ENCODE data around the gene PLXNA4.
A peak's percentile ranks its signal among the peaks of the same experiment; 100 is the strongest.

PLXNA4 gene

GRCh38 chr7:132588596-132588995, 12.3 kb upstream of the PLXNA4 start:
- TF ChIP-seq POLR2A (IDR thresholded peaks at IDR 0.05; ENCODE audit: low read depth, low read length) (no peak), TAF1 (IDR thresholded peaks at IDR 0.05; ENCODE audit: borderline replicate concordance, low read depth, low read length) (no peak), POLR2AphosphoS5 (IDR thresholded peaks at IDR 0.05; ENCODE audit: low read depth, low read length) (no peak)
- FAIRE-seq = no peak
- no peak for DNase-seq (ENCODE audit: insufficient read length)

GRCh38 chr7:132584796-132585494, 8.7 kb upstream of the PLXNA4 start:
- no peak for TF ChIP-seq POLR2AphosphoS5 (IDR thresholded peaks at IDR 0.05; ENCODE audit: low read depth, low read length)
- no peak for TF ChIP-seq POLR2A (IDR thresholded peaks at IDR 0.05; ENCODE audit: low read depth, low read length)
- no peak for TF ChIP-seq TAF1 (IDR thresholded peaks at IDR 0.05; ENCODE audit: borderline replicate concordance, low read depth, low read length)
- DNase-seq (ENCODE audit: insufficient read length) = no peak
- FAIRE-seq = no peak

DNA sequence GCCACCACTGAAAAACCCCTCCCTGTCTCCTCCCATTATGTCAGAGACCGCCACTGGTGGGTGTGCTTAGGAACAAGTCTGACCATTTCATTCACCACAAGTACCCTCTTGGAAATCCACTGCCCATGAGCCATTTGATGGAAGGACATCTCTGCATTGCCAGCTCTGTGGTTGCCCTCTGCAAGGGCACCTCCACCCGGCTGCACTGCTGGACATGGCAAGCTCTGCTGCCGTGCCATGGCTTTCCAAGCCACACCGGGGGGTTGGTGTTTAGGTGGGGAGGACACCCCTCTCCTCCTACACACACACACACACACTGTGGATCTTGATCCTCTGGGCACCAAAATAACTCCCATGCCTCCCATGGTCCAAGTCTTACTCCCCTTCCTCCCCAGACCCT, 5.2 kb upstream of the PLXNA4 start:
- no peak for FAIRE-seq
- DNase-seq (ENCODE audit: insufficient read length) = no peak
- TF ChIP-seq POLR2A (IDR thresholded peaks at IDR 0.05; ENCODE audit: low read depth, low read length) (no peak), POLR2AphosphoS5 (IDR thresholded peaks at IDR 0.05; ENCODE audit: low read depth, low read length) (no peak), TAF1 (IDR thresholded peaks at IDR 0.05; ENCODE audit: borderline replicate concordance, low read depth, low read length) (no peak)

- DNase-seq (ENCODE audit: insufficient read length) (peak; percentile 43), FAIRE-seq (peak; percentile 83)
- TF ChIP-seq POLR2A (IDR thresholded peaks at IDR 0.05; ENCODE audit: low read depth, low read length) (no peak), TAF1 (IDR thresholded peaks at IDR 0.05; ENCODE audit: borderline replicate concordance, low read depth, low read length) (no peak), POLR2AphosphoS5 (IDR thresholded peaks at IDR 0.05; ENCODE audit: low read depth, low read length) (no peak)
These were observed 4.5 kb upstream of the PLXNA4 start for GRCh38 chr7:132580717-132581285.

DNA sequence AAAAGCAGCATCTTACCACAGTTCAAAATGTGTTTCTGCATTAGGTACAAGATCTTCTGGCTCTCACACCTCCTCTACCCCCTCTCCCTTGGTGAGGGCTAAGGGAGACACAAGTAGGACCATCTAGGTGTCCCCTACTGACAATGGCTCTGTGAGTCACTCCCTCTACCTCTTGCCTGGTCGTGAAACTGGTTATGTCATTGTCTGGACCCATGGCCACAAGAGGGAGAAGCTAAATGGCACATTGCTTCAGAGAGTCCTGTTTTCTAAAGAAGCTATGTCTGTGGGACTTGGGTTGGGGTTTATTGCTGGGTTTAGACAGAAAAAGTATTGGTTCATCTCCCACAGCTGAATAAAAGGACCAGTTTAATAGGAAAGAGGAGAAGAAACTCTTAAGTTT, 4.0 kb upstream of the PLXNA4 start:
- no peak for FAIRE-seq
- TF ChIP-seq POLR2A (IDR thresholded peaks at IDR 0.05; ENCODE audit: low read depth, low read length) (no peak), POLR2AphosphoS5 (IDR thresholded peaks at IDR 0.05; ENCODE audit: low read depth, low read length) (no peak), TAF1 (IDR thresholded peaks at IDR 0.05; ENCODE audit: borderline replicate concordance, low read depth, low read length) (no peak)
- DNase-seq (ENCODE audit: insufficient read length) = no peak

- no peak for DNase-seq (ENCODE audit: insufficient read length)
- FAIRE-seq = no peak
- no peak for TF ChIP-seq POLR2AphosphoS5 (IDR thresholded peaks at IDR 0.05; ENCODE audit: low read depth, low read length)
- TF ChIP-seq POLR2A (IDR thresholded peaks at IDR 0.05; ENCODE audit: low read depth, low read length) = no peak
- TF ChIP-seq TAF1 (IDR thresholded peaks at IDR 0.05; ENCODE audit: borderline replicate concordance, low read depth, low read length) = no peak
These were observed 3.1 kb upstream of the PLXNA4 start for GRCh38 chr7:132579260-132579899.

- DNase-seq (ENCODE audit: insufficient read length) (no peak), FAIRE-seq (no peak)
- TF ChIP-seq POLR2AphosphoS5 (IDR thresholded peaks at IDR 0.05; ENCODE audit: low read depth, low read length) (no peak), POLR2A (IDR thresholded peaks at IDR 0.05; ENCODE audit: low read depth, low read length) (no peak), TAF1 (IDR thresholded peaks at IDR 0.05; ENCODE audit: borderline replicate concordance, low read depth, low read length) (no peak)
These were observed 2.6 kb upstream of the PLXNA4 start for GRCh38 chr7:132578826-132579225.

DNA sequence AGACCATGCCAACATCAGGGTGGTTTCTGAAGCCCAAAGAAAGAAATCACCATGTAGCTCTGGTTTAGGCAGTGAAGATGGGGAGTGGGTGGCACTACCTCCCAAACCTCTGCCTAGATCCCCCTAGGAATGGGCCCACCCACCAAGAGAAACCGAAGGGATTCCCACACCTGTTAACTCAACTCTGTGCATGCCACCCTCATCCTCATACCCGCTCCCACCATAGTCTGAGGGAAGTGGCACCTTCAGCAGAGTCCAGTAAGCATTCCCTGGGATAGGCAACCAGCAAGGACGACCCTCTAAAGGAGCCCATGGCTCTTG, 1.7 kb upstream of the PLXNA4 start:
- FAIRE-seq (no peak), DNase-seq (ENCODE audit: insufficient read length) (no peak)
- no peak for TF ChIP-seq POLR2AphosphoS5 (IDR thresholded peaks at IDR 0.05; ENCODE audit: low read depth, low read length)
- no peak for TF ChIP-seq TAF1 (IDR thresholded peaks at IDR 0.05; ENCODE audit: borderline replicate concordance, low read depth, low read length)
- TF ChIP-seq POLR2A (IDR thresholded peaks at IDR 0.05; ENCODE audit: low read depth, low read length) = no peak

- no peak for TF ChIP-seq POLR2AphosphoS5 (IDR thresholded peaks at IDR 0.05; ENCODE audit: low read depth, low read length)
- no peak for TF ChIP-seq POLR2A (IDR thresholded peaks at IDR 0.05; ENCODE audit: low read depth, low read length)
- TF ChIP-seq TAF1 (IDR thresholded peaks at IDR 0.05; ENCODE audit: borderline replicate concordance, low read depth, low read length) = no peak
- peak; percentile 21 for DNase-seq (ENCODE audit: insufficient read length)
- no peak for FAIRE-seq
These were observed 1.2 kb upstream of the PLXNA4 start for GRCh38 chr7:132577206-132578049.

DNA sequence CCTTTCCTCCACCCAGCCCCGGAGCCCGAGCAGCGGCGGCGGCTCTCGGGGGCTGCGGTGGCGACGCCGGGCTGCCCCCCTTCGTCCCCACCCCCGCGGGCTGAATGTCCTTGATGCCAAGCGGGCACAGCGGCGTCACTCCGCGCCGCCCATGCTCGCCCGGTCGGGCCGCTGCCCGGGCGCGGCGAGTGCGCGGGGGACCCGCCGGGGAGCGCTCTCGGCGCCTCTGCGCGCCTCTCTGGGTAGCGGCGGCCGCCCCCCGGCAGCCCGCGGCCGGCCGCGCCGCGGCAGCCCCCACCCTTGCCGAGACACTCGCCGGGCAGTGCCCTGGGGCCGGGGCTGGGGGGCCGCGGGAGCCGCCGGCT, 433 bp upstream of the PLXNA4 start:
- TF ChIP-seq POLR2AphosphoS5 (IDR thresholded peaks at IDR 0.05; ENCODE audit: low read depth, low read length) (no peak), TAF1 (IDR thresholded peaks at IDR 0.05; ENCODE audit: borderline replicate concordance, low read depth, low read length) (no peak), POLR2A (IDR thresholded peaks at IDR 0.05; ENCODE audit: low read depth, low read length) (no peak)
- FAIRE-seq (no peak), DNase-seq (ENCODE audit: insufficient read length) (peak; percentile 18)

DNA sequence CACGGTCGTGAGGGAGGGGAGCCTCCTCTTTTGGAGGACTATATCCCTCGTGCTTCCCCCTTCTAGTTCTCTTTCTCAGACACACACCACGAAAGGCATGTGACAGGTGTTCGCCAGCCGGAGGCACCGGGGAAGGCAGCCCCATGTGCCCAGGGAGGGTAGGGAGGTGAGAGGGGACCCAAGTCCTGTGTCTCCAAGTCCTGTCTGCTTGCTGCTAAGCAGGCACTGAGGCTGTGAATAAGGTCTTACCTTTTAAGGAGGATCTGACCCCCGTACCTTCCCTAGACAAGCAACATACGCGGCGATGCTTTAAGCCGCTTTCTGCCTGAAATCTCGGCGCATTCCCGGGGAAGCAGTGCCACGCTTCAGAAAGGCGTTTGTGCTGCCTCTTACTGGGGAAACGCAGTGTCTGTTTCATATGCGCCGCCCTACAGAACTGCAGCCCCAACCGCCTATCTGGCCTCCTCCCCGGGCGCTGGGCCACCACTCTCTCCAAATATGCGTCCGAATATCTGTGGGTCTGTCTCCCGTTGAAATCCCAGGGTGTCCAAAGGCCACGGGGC, 770 bp downstream of the PLXNA4 start:
- FAIRE-seq (no peak), DNase-seq (ENCODE audit: insufficient read length) (no peak)
- no peak for TF ChIP-seq POLR2A (IDR thresholded peaks at IDR 0.05; ENCODE audit: low read depth, low read length)
- TF ChIP-seq POLR2AphosphoS5 (IDR thresholded peaks at IDR 0.05; ENCODE audit: low read depth, low read length) = no peak
- no peak for TF ChIP-seq TAF1 (IDR thresholded peaks at IDR 0.05; ENCODE audit: borderline replicate concordance, low read depth, low read length)

Data from GM12892 (cell line).